Panc1 (cell line): ENCODE results near the gene CARMIL3.
"Not testable (repeated sequence)": the region's sequence is repeated elsewhere in the genome, so short reads cannot be mapped to it uniquely, and the experiment has no call there.

ENCODE experiments used
- POLR2AphosphoS5 ChIP-seq: IDR thresholded peaks from 2 replicates; pipeline ENCODE4 v1.6.1; 2012; ENCODE audit warnings: mild to moderate bottlenecking, low read depth, low read length, moderate library complexity
- REST ChIP-seq, 2 experiments: IDR thresholded peaks; 2 replicates each; pipeline ENCODE4 v1.6.1; 2011 to 2012; ENCODE audit warnings: low read depth in 2 of 2, control low read depth in 1 of 2, low read length in 1 of 2, mild to moderate bottlenecking in 1 of 2, moderate library complexity in 1 of 2; ENCODE audit not compliant: insufficient read depth in 1 of 2
- TF ChIP-seq, protein P1 (sequence below): fragments of 450-650 bp; IDR thresholded peaks from 2 replicates; pipeline ENCODE4 v1.5.1; 2017; ENCODE audit warnings: mild to moderate bottlenecking

- TF ChIP-seq POLR2AphosphoS5; REST (IDR thresholded peaks at IDR 0.05; ENCODE audit: insufficient read depth in 1 of 2, low read depth in 2 of 2, low read length in 1 of 2): not testable (repeated sequence)
- TF ChIP-seq, protein P1, sequence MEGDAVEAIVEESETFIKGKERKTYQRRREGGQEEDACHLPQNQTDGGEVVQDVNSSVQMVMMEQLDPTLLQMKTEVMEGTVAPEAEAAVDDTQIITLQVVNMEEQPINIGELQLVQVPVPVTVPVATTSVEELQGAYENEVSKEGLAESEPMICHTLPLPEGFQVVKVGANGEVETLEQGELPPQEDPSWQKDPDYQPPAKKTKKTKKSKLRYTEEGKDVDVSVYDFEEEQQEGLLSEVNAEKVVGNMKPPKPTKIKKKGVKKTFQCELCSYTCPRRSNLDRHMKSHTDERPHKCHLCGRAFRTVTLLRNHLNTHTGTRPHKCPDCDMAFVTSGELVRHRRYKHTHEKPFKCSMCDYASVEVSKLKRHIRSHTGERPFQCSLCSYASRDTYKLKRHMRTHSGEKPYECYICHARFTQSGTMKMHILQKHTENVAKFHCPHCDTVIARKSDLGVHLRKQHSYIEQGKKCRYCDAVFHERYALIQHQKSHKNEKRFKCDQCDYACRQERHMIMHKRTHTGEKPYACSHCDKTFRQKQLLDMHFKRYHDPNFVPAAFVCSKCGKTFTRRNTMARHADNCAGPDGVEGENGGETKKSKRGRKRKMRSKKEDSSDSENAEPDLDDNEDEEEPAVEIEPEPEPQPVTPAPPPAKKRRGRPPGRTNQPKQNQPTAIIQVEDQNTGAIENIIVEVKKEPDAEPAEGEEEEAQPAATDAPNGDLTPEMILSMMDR: not testable (repeated sequence)
Measured at GRCh38 chr14:24035769-24036168, 16.0 kb upstream of the CARMIL3 start.
